Natural killer cell (primary cell): ENCODE data around the gene PKHD1. TPM values are rescaled to one million over a fixed set of nuclear protein-coding genes. Genes with fewer than 3 reads are reported as not detected.

Experiments
- ATAC-seq, 3 donors: fragments of 150-1000 bp in 2 of 3; fragments of 200-7000 bp in 1 of 3; cut with Tn5 transposase; 1 replicate in 1 of 3; 2 replicates in 2 of 3; pipeline ENCODE4 v1.10.0; 2021; ENCODE audit warnings: mild to moderate bottlenecking in 2 of 3, moderate library complexity in 2 of 3
- DNase-seq, 2 donors: peaks; one replicate each; pipeline versions ENCODE4 v3.0.0 to v3.0.0-alpha.2; 2013 to 2021; ENCODE audit warnings: mixed read lengths in 1 of 2
- H3K27ac ChIP-seq: one replicate; pipeline ENCODE4 v1.5.1; 2013; ENCODE audit warnings: mild to moderate bottlenecking, low read length
- H3K27me3 ChIP-seq: one replicate; pipeline ENCODE4 v1.6.1; 2013; ENCODE audit warnings: low read length; ENCODE audit not compliant: control insufficient read depth, insufficient read depth
- H3K36me3 ChIP-seq: one replicate; pipeline ENCODE4 v1.6.1; 2013; ENCODE audit warnings: low read length; ENCODE audit not compliant: control insufficient read depth, insufficient read depth
- H3K4me1 ChIP-seq: one replicate; pipeline ENCODE4 v1.6.1; 2013; ENCODE audit warnings: low read length; ENCODE audit not compliant: control insufficient read depth, insufficient read depth
- H3K4me3 ChIP-seq: one replicate; pipeline ENCODE4 v1.5.1; 2013; ENCODE audit warnings: low read length
- H3K9me3 ChIP-seq: one replicate; pipeline ENCODE4 v1.6.1; 2013; ENCODE audit warnings: low read length; ENCODE audit not compliant: control insufficient read depth, insufficient read depth
- H3K27ac Mint-ChIP-seq, 2 donors: one replicate each; pipeline ENCODE4 v1.8.0; 2022; ENCODE audit warnings: mild to moderate bottlenecking in 2 of 2, mixed read lengths in 2 of 2, moderate library complexity in 1 of 2
- H3K27me3 Mint-ChIP-seq, 2 donors: one replicate each; pipeline ENCODE4 v1.8.0; 2022; ENCODE audit warnings: low read depth in 2 of 2, mixed read lengths in 2 of 2
- H3K36me3 Mint-ChIP-seq: one replicate; pipeline ENCODE4 v1.8.0; 2022; ENCODE audit warnings: mixed read lengths
- H3K4me1 Mint-ChIP-seq, 2 donors: one replicate each; pipeline ENCODE4 v1.8.0; 2022; ENCODE audit warnings: mixed read lengths in 2 of 2
- H3K4me3 Mint-ChIP-seq: one replicate; pipeline ENCODE4 v1.8.0; 2022; ENCODE audit warnings: mild to moderate bottlenecking, moderate library complexity, mixed read lengths
- H3K9me3 Mint-ChIP-seq, 2 donors: one replicate each; pipeline ENCODE4 v1.8.0; 2022; ENCODE audit warnings: mixed read lengths in 2 of 2
- WGBS: methylation state at CpG from one replicate; pipeline ENCODE4 v1.1.7; 2013; ENCODE audit warnings: missing lambda C conversion rate; ENCODE audit not compliant: insufficient coverage; 5-methylcytosine and 5-hydroxymethylcytosine counted together
- intact Hi-C: fragments of 100-400 bp; cut with micrococcal nuclease; formaldehyde crosslinking; loops from one replicate; pipeline ENCODE4 v1.14.2; 2022
- total RNA-seq, 4 donors: library from RNA; stranded (reverse); fragments of 120-200 nt in 1 of 4; gene quantifications; one replicate each; pipeline versions ENCODE4 v1.2.3 to v1.2.4, GENCODE V29; 2013 to 2022
- TF ChIP-seq, protein P1 (sequence below): fragments of 200-600 bp; IDR thresholded peaks from one replicate; pipeline ENCODE4 v1.8.0; 2022; ENCODE audit warnings: antibody characterized with exemption

The PKHD1 gene
- total RNA-seq, 3 donors from 2014 or later (not counting 1 experiment from before 2014, with no cell fraction given) = not detected

DNA sequence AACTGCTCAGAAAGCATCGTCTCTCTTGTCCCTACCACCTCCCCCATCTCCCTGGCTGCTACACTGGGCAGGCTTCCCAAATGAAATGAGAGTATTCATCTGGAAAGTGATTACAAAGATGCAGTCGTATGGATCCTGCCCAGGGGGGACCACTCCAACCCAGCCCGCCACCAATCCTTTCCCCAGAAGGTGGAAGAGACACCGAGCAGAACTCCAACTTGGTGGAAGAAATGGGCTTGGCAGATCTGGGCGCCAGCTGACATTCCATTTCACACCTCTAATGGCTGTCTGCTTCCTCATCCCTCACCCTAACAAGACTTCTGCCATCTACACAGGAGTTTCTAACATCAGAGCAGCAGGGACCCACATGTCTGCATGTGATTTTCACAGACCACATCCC, 12.7 kb downstream of the PKHD1 start:
- ATAC-seq (no peak), DNase-seq (no peak)
- Histone ChIP-seq H3K27me3 (peaks cover 9% of the 10 kb centered on the region), H3K4me3 (no peak overlapping the region), H3K9me3 (no peaks in the 10 kb centered on the region), H3K4me1 (no peaks in the 10 kb centered on the region), H3K36me3 (no peaks in the 10 kb centered on the region), H3K27ac (no peak overlapping the region)
- H3K4me3 Mint-ChIP-seq = no peak overlapping the region
- H3K36me3 Mint-ChIP-seq = no peaks in the 10 kb centered on the region
- H3K4me1 Mint-ChIP-seq = no peaks in the 10 kb centered on the region
- intact Hi-C loops = no loop called here
- TF ChIP-seq, protein P1, sequence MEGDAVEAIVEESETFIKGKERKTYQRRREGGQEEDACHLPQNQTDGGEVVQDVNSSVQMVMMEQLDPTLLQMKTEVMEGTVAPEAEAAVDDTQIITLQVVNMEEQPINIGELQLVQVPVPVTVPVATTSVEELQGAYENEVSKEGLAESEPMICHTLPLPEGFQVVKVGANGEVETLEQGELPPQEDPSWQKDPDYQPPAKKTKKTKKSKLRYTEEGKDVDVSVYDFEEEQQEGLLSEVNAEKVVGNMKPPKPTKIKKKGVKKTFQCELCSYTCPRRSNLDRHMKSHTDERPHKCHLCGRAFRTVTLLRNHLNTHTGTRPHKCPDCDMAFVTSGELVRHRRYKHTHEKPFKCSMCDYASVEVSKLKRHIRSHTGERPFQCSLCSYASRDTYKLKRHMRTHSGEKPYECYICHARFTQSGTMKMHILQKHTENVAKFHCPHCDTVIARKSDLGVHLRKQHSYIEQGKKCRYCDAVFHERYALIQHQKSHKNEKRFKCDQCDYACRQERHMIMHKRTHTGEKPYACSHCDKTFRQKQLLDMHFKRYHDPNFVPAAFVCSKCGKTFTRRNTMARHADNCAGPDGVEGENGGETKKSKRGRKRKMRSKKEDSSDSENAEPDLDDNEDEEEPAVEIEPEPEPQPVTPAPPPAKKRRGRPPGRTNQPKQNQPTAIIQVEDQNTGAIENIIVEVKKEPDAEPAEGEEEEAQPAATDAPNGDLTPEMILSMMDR = no peak
- H3K27me3 Mint-ChIP-seq = peaks cover 31 to 67% of the 10 kb centered on the region in 2 donors
- H3K9me3 Mint-ChIP-seq = no peaks in the 10 kb centered on the region
- no peak overlapping the region for H3K27ac Mint-ChIP-seq
- 86% methylated on average over 5 of the region's 5 CpGs for WGBS

GRCh38 chr6:52074155-52074554, 13.3 kb downstream of the PKHD1 start:
- H3K4me3 ChIP-seq = no peak overlapping the region
- Mint-ChIP-seq H3K4me3 (no peak overlapping the region), H3K27me3 (peaks cover 30 to 62% of the 10 kb centered on the region in 2 donors), H3K4me1 (no peaks in the 10 kb centered on the region), H3K9me3 (no peaks in the 10 kb centered on the region), H3K27ac (no peak overlapping the region), H3K36me3 (no peaks in the 10 kb centered on the region)
- DNase-seq (no peak), ATAC-seq (no peak)
- 89% methylated on average over 1 of the region's 2 CpGs for WGBS
- no peaks in the 10 kb centered on the region for H3K4me1 ChIP-seq
- no peak overlapping the region for H3K27ac ChIP-seq
- intact Hi-C loops = no loop called here
- H3K36me3 ChIP-seq = no peaks in the 10 kb centered on the region
- TF ChIP-seq, protein P1 = no peak
- peaks cover 9% of the 10 kb centered on the region for H3K27me3 ChIP-seq
- no peaks in the 10 kb centered on the region for H3K9me3 ChIP-seq

DNA sequence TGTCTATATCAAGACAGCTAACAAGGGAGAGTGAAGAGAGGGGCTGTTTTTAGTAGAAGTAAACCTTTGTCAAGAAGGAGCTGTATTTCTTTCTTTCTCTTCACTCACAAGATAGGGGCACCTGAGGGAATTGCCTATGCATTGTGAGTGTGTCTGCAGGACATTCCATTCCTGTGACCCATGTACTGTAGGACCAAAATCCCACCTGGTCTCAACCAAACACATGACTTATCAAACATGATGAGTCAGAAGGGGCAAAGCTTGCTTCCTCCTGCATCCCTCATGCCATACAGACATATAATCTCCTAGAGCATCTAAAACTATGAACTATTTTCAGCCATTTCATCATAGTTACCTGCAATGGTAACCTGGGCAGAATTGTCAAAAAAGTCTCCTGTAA, 21.8 kb downstream of the PKHD1 start:
- H3K27ac ChIP-seq = no peak overlapping the region
- H3K4me3 Mint-ChIP-seq = no peak overlapping the region
- ATAC-seq = no peak
- H3K27me3 ChIP-seq = peaks cover 4% of the 10 kb centered on the region
- peaks cover 13% of the 10 kb centered on the region in 2 donors for H3K4me1 Mint-ChIP-seq
- no peaks in the 10 kb centered on the region for H3K36me3 Mint-ChIP-seq
- intact Hi-C loops = loop anchor here (10.0 kb wide), 1 partner anchor 599 kb away; no protein-coding TSS in a partner anchor
- H3K9me3 ChIP-seq = no peaks in the 10 kb centered on the region
- no peaks in the 10 kb centered on the region for H3K36me3 ChIP-seq
- H3K27ac Mint-ChIP-seq = no peak overlapping the region
- H3K9me3 Mint-ChIP-seq = no peaks in the 10 kb centered on the region
- no peak overlapping the region for H3K4me3 ChIP-seq
- DNase-seq = no peak
- TF ChIP-seq, protein P1 = no peak
- H3K27me3 Mint-ChIP-seq = peaks cover 12 to 13% of the 10 kb centered on the region in 2 donors
- H3K4me1 ChIP-seq = peaks cover 11% of the 10 kb centered on the region
